H1 (cell line): Measurements from ENCODE around the gene COPZ2. TPM values are rescaled to one million over a fixed set of nuclear protein-coding genes. Genes with fewer than 3 reads are reported as not detected.

Experiments
- CTCF ChIA-PET: fragments of 300-600 bp; sonication (Branson Sonifier 250); formaldehyde crosslinking; loops from one replicate; lab custom pipeline; 2021; ENCODE audit not compliant: partially characterized antibody; lab: Charles Lee
- POLR2A ChIA-PET: fragments of 300-600 bp; sonication (Branson Sonifier 250); formaldehyde crosslinking; loops from one replicate; lab custom pipeline; 2021; ENCODE audit warnings: inconsistent platforms; ENCODE audit not compliant: partially characterized antibody; lab: Charles Lee
- DNase-seq, 2 experiments: peaks; one replicate each; pipeline versions ENCODE4 v3.0.0 to v3.0.0-alpha.2; 2010 to 2022; ENCODE audit warnings: low spot score in 2 of 2, low read depth in 1 of 2, mixed read lengths in 1 of 2
- FAIRE-seq: peaks from 2 replicates; lab custom pipeline; 2011; peaks lifted over from hg19 to GRCh38; lab: Jason Lieb, UNC
- H2AFZ ChIP-seq: 2 replicates; pipeline ENCODE4 v1.8.1; 2012; ENCODE audit warnings: low read length, inconsistent platforms
- H2AK5ac ChIP-seq: 2 replicates; pipeline ENCODE4 v1.6.1; 2013; ENCODE audit warnings: low read depth, low read length
- H2BK120ac ChIP-seq: replicated peaks from 2 replicates; pipeline ENCODE3; 2013; ENCODE audit warnings: low read depth, low read length, inconsistent platforms
- H2BK12ac ChIP-seq: 2 replicates; pipeline ENCODE4 v1.6.1; 2013; ENCODE audit warnings: low read depth, low read length
- H2BK15ac ChIP-seq: 2 replicates; pipeline ENCODE4 v1.6.1; 2013; ENCODE audit warnings: low read length
- H2BK20ac ChIP-seq: 2 replicates; pipeline ENCODE4 v1.6.1; 2013; ENCODE audit warnings: low read length
- H2BK5ac ChIP-seq: 2 replicates; pipeline ENCODE4 v1.6.1; 2013; ENCODE audit warnings: low read depth, low read length
- H3K14ac ChIP-seq: 2 replicates; pipeline ENCODE4 v1.6.1; 2013; ENCODE audit warnings: inconsistent platforms; ENCODE audit not compliant: insufficient read length
- H3K18ac ChIP-seq: 2 replicates; pipeline ENCODE4 v1.6.1; 2013; ENCODE audit warnings: low read length; ENCODE audit errors: extremely low read depth
- H3K23ac ChIP-seq: 2 replicates; pipeline ENCODE4 v1.6.1; 2013; ENCODE audit warnings: inconsistent platforms; ENCODE audit not compliant: insufficient read length
- H3K23me2 ChIP-seq: 2 replicates; pipeline ENCODE4 v1.6.1; 2013; ENCODE audit warnings: low read depth, low read length
- H3K27ac ChIP-seq: 2 replicates; pipeline ENCODE4 v1.6.1; 2011; ENCODE audit warnings: low read depth, low read length, inconsistent platforms
- H3K27me3 ChIP-seq, 4 experiments: replicated peaks in 1 of 4; 1 replicate in 1 of 4; 2 replicates in 3 of 4; pipeline versions ENCODE4 v1.6.1 to v1.8.1; 2011 to 2013; ENCODE audit warnings: low read length in 3 of 4, mild to moderate bottlenecking in 3 of 4, inconsistent platforms in 2 of 4, mixed read lengths in 2 of 4, moderate library complexity in 1 of 4; ENCODE audit not compliant: control insufficient read depth in 3 of 4, insufficient read depth in 3 of 4; ENCODE audit errors: extremely low read depth in 1 of 4
- H3K36me3 ChIP-seq, 4 experiments: 2 replicates each; pipeline versions ENCODE4 v1.6.1 to v1.8.1; 2011 to 2013; ENCODE audit warnings: mild to moderate bottlenecking in 4 of 4, low read length in 3 of 4, moderate library complexity in 2 of 4, control low read depth in 1 of 4, inconsistent platforms in 1 of 4; ENCODE audit not compliant: insufficient read depth in 4 of 4, control insufficient read depth in 2 of 4
- H3K4ac ChIP-seq: replicated peaks from 2 replicates; pipeline ENCODE3; 2013; ENCODE audit warnings: low read length, low read depth, mixed read lengths, inconsistent platforms; ENCODE audit not compliant: insufficient read length
- H3K4me1 ChIP-seq, 4 experiments: replicated peaks in 1 of 4; 1 replicate in 1 of 4; 2 replicates in 3 of 4; pipeline versions ENCODE4 v1.6.1 to v1.8.1; 2011 to 2013; ENCODE audit warnings: low read length in 3 of 4, inconsistent platforms in 2 of 4, mixed read lengths in 1 of 4; ENCODE audit not compliant: insufficient read depth in 4 of 4, control insufficient read depth in 3 of 4
- H3K4me2 ChIP-seq, 2 experiments: 2 replicates each; pipeline versions ENCODE4 v1.6.1 to v1.8.1; 2011 to 2013; ENCODE audit warnings: low read depth in 2 of 2, low read length in 2 of 2, control low read depth in 1 of 2, inconsistent platforms in 1 of 2, mild to moderate bottlenecking in 1 of 2; ENCODE audit not compliant: insufficient read depth in 1 of 2
- H3K4me3 ChIP-seq, 4 experiments: fragments of 200-600, 300-600 bp in 1 of 4; sonication (generic), shearing (Covaris generic), sonication (Bioruptor Twin) in 1 of 4; 2 replicates each; pipeline versions ENCODE4 v1.5.1 to v1.8.1; 2011 to 2016; ENCODE audit warnings: low read length in 4 of 4, low read depth in 3 of 4, control low read depth in 2 of 4, inconsistent platforms in 2 of 4, mild to moderate bottlenecking in 2 of 4, mixed read lengths in 1 of 4, moderate library complexity in 1 of 4; ENCODE audit not compliant: insufficient read depth in 2 of 4; ENCODE audit errors: extremely low read depth in 1 of 4
- H3K56ac ChIP-seq: replicated peaks from 2 replicates; pipeline ENCODE3; 2013; ENCODE audit warnings: low read depth, mild to moderate bottlenecking, mixed read lengths, low read length, inconsistent platforms; ENCODE audit not compliant: insufficient read length
- H3K79me1 ChIP-seq: 2 replicates; pipeline ENCODE4 v1.6.1; 2013; ENCODE audit warnings: low read depth, low read length, control low read depth
- H3K79me2 ChIP-seq, 2 experiments: 2 replicates each; pipeline versions ENCODE4 v1.6.1 to v1.8.1; 2012 to 2013; ENCODE audit warnings: low read length in 2 of 2, mild to moderate bottlenecking in 2 of 2, inconsistent platforms in 1 of 2; ENCODE audit not compliant: insufficient read depth in 2 of 2, control insufficient read depth in 1 of 2
- H3K9ac ChIP-seq, 4 experiments: replicated peaks in 1 of 4; 1 replicate in 1 of 4; 2 replicates in 3 of 4; pipeline versions ENCODE4 v1.6.1 to v1.8.1; 2011 to 2013; ENCODE audit warnings: low read depth in 3 of 4, low read length in 3 of 4, control low read depth in 2 of 4, mild to moderate bottlenecking in 2 of 4, moderate library complexity in 2 of 4, inconsistent platforms in 1 of 4; ENCODE audit errors: extremely low read depth in 1 of 4
- H3K9me3 ChIP-seq, 2 experiments: 2 replicates each; pipeline versions ENCODE4 v1.6.1 to v1.8.1; 2012 to 2013; ENCODE audit warnings: mild to moderate bottlenecking in 2 of 2, moderate library complexity in 2 of 2, control low read depth in 1 of 2, inconsistent platforms in 1 of 2, low read depth in 1 of 2, low read length in 1 of 2, mixed read lengths in 1 of 2; ENCODE audit not compliant: insufficient read depth in 2 of 2
- H4K20me1 ChIP-seq, 2 experiments: replicated peaks in 1 of 2; 2 replicates each; pipeline versions ENCODE3 to v1.8.1; 2011 to 2013; ENCODE audit warnings: inconsistent platforms in 2 of 2, low read length in 2 of 2, mild to moderate bottlenecking in 1 of 2; ENCODE audit not compliant: insufficient read depth in 2 of 2, control insufficient read depth in 1 of 2
- H4K5ac ChIP-seq: 2 replicates; pipeline ENCODE4 v1.6.1; 2013; ENCODE audit warnings: low read length, low read depth, mixed read lengths, inconsistent platforms; ENCODE audit not compliant: insufficient read length
- H4K8ac ChIP-seq: 2 replicates; pipeline ENCODE4 v1.8.0; 2013; ENCODE audit warnings: mild to moderate bottlenecking, moderate library complexity, low read length, inconsistent platforms; ENCODE audit not compliant: insufficient read depth; ENCODE audit errors: extremely low read depth
- H4K91ac ChIP-seq: replicated peaks from 2 replicates; pipeline ENCODE3; 2013; ENCODE audit warnings: low read length, mixed read lengths, inconsistent platforms; ENCODE audit not compliant: insufficient read length
- ASH2L ChIP-seq: fragments of 200-600, 300-600 bp; sonication (generic); IDR thresholded peaks from one replicate; pipeline ENCODE4 v1.7.1; 2017; ENCODE audit warnings: low read length
- CBX8 ChIP-seq: fragments of 300-800, 300-1000 bp; sonication (generic); IDR thresholded peaks from 2 replicates; pipeline ENCODE4 v1.7.1; 2016; ENCODE audit warnings: low read depth, low read length, borderline replicate concordance
- CEBPB ChIP-seq: IDR thresholded peaks from 2 replicates; pipeline ENCODE4 v1.6.1; 2012; ENCODE audit warnings: low read depth, low read length
- CHD2 ChIP-seq: IDR thresholded peaks from 2 replicates; pipeline ENCODE4 v1.6.1; 2012; ENCODE audit warnings: low read length, improper control_type of control experiment
- GABPA ChIP-seq: IDR thresholded peaks from 2 replicates; pipeline ENCODE4 v1.6.1; 2011; ENCODE audit warnings: mild to moderate bottlenecking, low read length, moderate library complexity, borderline replicate concordance; ENCODE audit not compliant: insufficient read depth
- HDAC6 ChIP-seq: IDR thresholded peaks from one replicate; pipeline ENCODE4 v1.7.1; 2012; ENCODE audit warnings: low read depth, mild to moderate bottlenecking, inconsistent platforms, low read length, moderate library complexity
- KDM5A ChIP-seq: fragments of 200-600 bp; IDR thresholded peaks from 2 replicates; pipeline ENCODE4 v1.7.1; 2012; ENCODE audit warnings: mild to moderate bottlenecking, low read length, inconsistent platforms, mixed read lengths
- MAFK ChIP-seq: IDR thresholded peaks from 2 replicates; pipeline ENCODE4 v1.6.1; 2012; ENCODE audit warnings: low read depth, mild to moderate bottlenecking, improper control_type of control experiment, low read length
- RAD21 ChIP-seq, 2 experiments: IDR thresholded peaks in 1 of 2; conservative IDR thresholded peaks in 1 of 2; 2 replicates each; pipeline ENCODE4 v1.6.1; 2011; ENCODE audit warnings: low read depth in 2 of 2, low read length in 2 of 2, improper control_type of control experiment in 1 of 2, inconsistent platforms in 1 of 2, mild to moderate bottlenecking in 1 of 2, moderate library complexity in 1 of 2
- SAP30 ChIP-seq: fragments of 300-600 bp; sonication (generic); IDR thresholded peaks from 2 replicates; pipeline ENCODE4 v1.7.1; 2012; ENCODE audit warnings: low read length, moderate library complexity, mild to moderate bottlenecking, inconsistent platforms; ENCODE audit not compliant: insufficient read depth, insufficient replicate concordance
- SIRT6 ChIP-seq: IDR thresholded peaks from one replicate; pipeline ENCODE4 v1.7.1; 2012; ENCODE audit warnings: low read length, inconsistent platforms
- TEAD4 ChIP-seq: IDR thresholded peaks from 2 replicates; pipeline ENCODE4 v1.6.1; 2012; ENCODE audit warnings: low read depth, low read length, inconsistent platforms, mixed read lengths
- USF2 ChIP-seq: IDR thresholded peaks from 2 replicates; pipeline ENCODE4 v1.6.1; 2011; ENCODE audit warnings: low read length, improper control_type of control experiment
- WGBS, 2 experiments: shearing (Covaris generic) in 1 of 2; methylation state at CpG; one replicate each; pipeline versions ENCODE4 v1.1.6 to v1.1.7; 2013 to 2015; ENCODE audit warnings: low lambda C conversion rate in 2 of 2, mixed read lengths in 2 of 2, inconsistent platforms in 1 of 2, low coverage in 1 of 2, missing lambda C conversion rate in 1 of 2; ENCODE audit not compliant: insufficient replicate concordance in 2 of 2, insufficient coverage in 1 of 2, insufficient read length in 1 of 2; ENCODE audit errors: extremely low coverage in 1 of 2, missing lambda C conversion rate in 1 of 2; 5-methylcytosine and 5-hydroxymethylcytosine counted together
- polyA plus RNA-seq, 7 experiments: library from polyadenylated mRNA; depleted of rRNA in 3 of 7; stranded (reverse) in 5 of 7; unstranded in 2 of 7; fragments of >200 nt in 5 of 7; fragments of 200-250 nt in 2 of 7; gene quantifications; 1 replicate in 5 of 7; 2 replicates in 1 of 7; 4 replicates in 1 of 7; pipeline versions ENCODE4 v1.2.1 to v1.2.3, GENCODE V29; 2011 to 2013; ENCODE audit warnings: missing spikeins in 2 of 7, mixed read lengths in 2 of 7
- total RNA-seq: library from RNA; stranded (reverse); fragmentation: NEBNext Ultra II Directional; extraction: Animal tissue kit (Norgen Biotek cat#: 25700); gene quantifications from 2 replicates; pipeline ENCODE4 v1.2.1, GENCODE V29; 2021

COPZ2 gene
- total and polyA plus RNA-seq, 2 of the 8 experiments (the other 6 are each of a cell fraction or from before 2014, with no cell fraction given): 0.24 TPM; not detected in 1

- Histone ChIP-seq H2BK5ac (no peak overlapping the region), H3K9ac (no peak overlapping the region), H3K36me3 (no peaks in the 10 kb centered on the region), H3K27me3 (no peaks in the 10 kb centered on the region), H3K79me1 (no peaks in the 10 kb centered on the region), H4K5ac (no peak overlapping the region), H3K9me3 (no peaks in the 10 kb centered on the region), H3K14ac (no peak overlapping the region), H3K18ac (no peak overlapping the region; the same call in 1 of the 2 replicates), H3K4ac (no peak overlapping the region), H3K4me3 (no peak overlapping the region), H2AFZ (no peak overlapping the region), H2BK15ac (peak overlapping the region; percentile 65; the same call in 1 of the 2 replicates), H2BK120ac (no peak overlapping the region), H3K79me2 (no peaks in the 10 kb centered on the region), H2AK5ac (no peak overlapping the region), H2BK20ac (no peak overlapping the region), H3K27ac (no peak overlapping the region), H4K20me1 (no peaks in the 10 kb centered on the region), H3K4me1 (peaks cover 14 to 31% (median 23%) of the 10 kb centered on the region in 4 experiments), H3K4me2 (no peak overlapping the region), H3K23me2 (no peaks in the 10 kb centered on the region), H4K8ac (no peak overlapping the region), H4K91ac (peak overlapping the region; percentile 8), H3K56ac (no peak overlapping the region), H3K23ac (no peak overlapping the region), H2BK12ac (no peak overlapping the region)
- CTCF ChIA-PET: interaction anchor here (1.0 to 16.0 kb wide), 4 partner anchors 15 to 46 kb away, joined by 3 to 288 read pairs (median 16); no protein-coding TSS in a partner anchor
- 80% methylated on average over 9 of the region's 9 CpGs; no CpG with 5 or more reads in 1 of the 2 experiments for WGBS, 2 experiments
- no peak for DNase-seq
- POLR2A ChIA-PET: interaction anchor here (1.6 to 2.6 kb wide), 2 partner anchors 10 to 22 kb away, joined by 4 to 11 read pairs; partner anchors contain the start of gene CDK5RAP3
- FAIRE-seq: no peak
- TF ChIP-seq USF2 (no peak), ASH2L (no peak), CHD2 (no peak), SIRT6 (no peak), CEBPB (no peak), GABPA (no peak), CBX8 (no peak), RAD21 (IDR thresholded peaks at IDR 0.05 in 1 of 2, conservative IDR thresholded peaks at IDR 0.05 in 1 of 2; ENCODE audit: low read depth in 2 of 2, low read length in 2 of 2) (no peak), TEAD4 (no peak), HDAC6 (no peak), MAFK (no peak), SAP30 (no peak), KDM5A (no peak)
Observed at GRCh38 chr17:47993031-47993564, 44.5 kb downstream of the COPZ2 start.
